ENCODE results near the gene OSBPL8. TPM values are rescaled to one million over a fixed set of nuclear protein-coding genes. Genes with fewer than 3 reads are reported as not detected.

OSBPL8 gene
- total RNA-seq, 3 donors from 2014 or later (not counting 1 experiment from before 2014, with no cell fraction given), result 133 to 154 (median 138) TPM

GRCh38 chr12:76455582-76456345 lies 103.8 kb downstream of the OSBPL8 start:
- H3K27ac Mint-ChIP-seq, result no peak overlapping the region
- TF ChIP-seq, protein P1, sequence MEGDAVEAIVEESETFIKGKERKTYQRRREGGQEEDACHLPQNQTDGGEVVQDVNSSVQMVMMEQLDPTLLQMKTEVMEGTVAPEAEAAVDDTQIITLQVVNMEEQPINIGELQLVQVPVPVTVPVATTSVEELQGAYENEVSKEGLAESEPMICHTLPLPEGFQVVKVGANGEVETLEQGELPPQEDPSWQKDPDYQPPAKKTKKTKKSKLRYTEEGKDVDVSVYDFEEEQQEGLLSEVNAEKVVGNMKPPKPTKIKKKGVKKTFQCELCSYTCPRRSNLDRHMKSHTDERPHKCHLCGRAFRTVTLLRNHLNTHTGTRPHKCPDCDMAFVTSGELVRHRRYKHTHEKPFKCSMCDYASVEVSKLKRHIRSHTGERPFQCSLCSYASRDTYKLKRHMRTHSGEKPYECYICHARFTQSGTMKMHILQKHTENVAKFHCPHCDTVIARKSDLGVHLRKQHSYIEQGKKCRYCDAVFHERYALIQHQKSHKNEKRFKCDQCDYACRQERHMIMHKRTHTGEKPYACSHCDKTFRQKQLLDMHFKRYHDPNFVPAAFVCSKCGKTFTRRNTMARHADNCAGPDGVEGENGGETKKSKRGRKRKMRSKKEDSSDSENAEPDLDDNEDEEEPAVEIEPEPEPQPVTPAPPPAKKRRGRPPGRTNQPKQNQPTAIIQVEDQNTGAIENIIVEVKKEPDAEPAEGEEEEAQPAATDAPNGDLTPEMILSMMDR (IDR thresholded peaks at IDR 0.05), result peak; percentile 32
- intact Hi-C loops (cut with micrococcal nuclease), result loop anchor here (5.0 kb wide), 1 partner anchor 928 kb away; no protein-coding TSS in a partner anchor
- Histone ChIP-seq H3K4me3 (ENCODE audit: low read length) (no peak overlapping the region), H3K9me3 (ENCODE audit: control insufficient read depth, insufficient read depth, low read length) (no peaks in the 10 kb centered on the region), H3K36me3 (ENCODE audit: control insufficient read depth, insufficient read depth, low read length) (no peaks in the 10 kb centered on the region), H3K27me3 (ENCODE audit: control insufficient read depth, insufficient read depth, low read length) (no peaks in the 10 kb centered on the region), H3K4me1 (ENCODE audit: control insufficient read depth, insufficient read depth, low read length) (no peaks in the 10 kb centered on the region), H3K27ac (ENCODE audit: low read length) (no peak overlapping the region)
- H3K36me3 Mint-ChIP-seq, result no peaks in the 10 kb centered on the region
- peaks cover 23 to 28% of the 10 kb centered on the region in 2 donors for H3K4me1 Mint-ChIP-seq
- WGBS (ENCODE audit: insufficient coverage), result 8% methylated on average over 1 of the region's 2 CpGs
- H3K4me3 Mint-ChIP-seq, result no peak overlapping the region
- ATAC-seq, result peak; percentile 53 to 68 (median 64)
- H3K9me3 Mint-ChIP-seq, result no peaks in the 10 kb centered on the region
- H3K27me3 Mint-ChIP-seq (ENCODE audit: low read depth in 2 of 2), result no peaks in the 10 kb centered on the region
- peak in 1 of 2 donors; percentile 66 for DNase-seq

DNA sequence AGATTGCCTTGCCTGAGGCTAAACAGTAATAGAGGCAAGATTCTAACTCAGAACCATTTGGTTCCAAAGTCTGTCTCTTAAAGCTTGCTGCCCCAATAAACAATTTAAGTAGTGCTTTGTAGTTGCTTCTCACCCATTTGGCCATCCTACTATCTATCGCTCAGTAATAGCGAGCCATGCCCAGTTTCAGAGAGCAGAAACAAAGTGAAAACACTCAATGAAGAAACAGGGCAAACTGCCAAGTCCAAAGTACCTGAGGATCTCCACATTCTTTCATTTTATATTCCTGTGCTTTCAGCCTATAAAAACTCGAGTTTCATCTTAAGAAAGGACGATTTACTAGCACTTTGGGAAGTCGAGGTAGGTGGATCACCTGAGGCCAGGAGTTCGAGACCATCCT lies 108.0 kb downstream of the OSBPL8 start:
- Histone ChIP-seq H3K4me3 (ENCODE audit: low read length) (no peak overlapping the region), H3K36me3 (ENCODE audit: control insufficient read depth, insufficient read depth, low read length) (peaks cover 10% of the 10 kb centered on the region), H3K27me3 (ENCODE audit: control insufficient read depth, insufficient read depth, low read length) (no peaks in the 10 kb centered on the region), H3K27ac (ENCODE audit: low read length) (no peak overlapping the region), H3K9me3 (ENCODE audit: control insufficient read depth, insufficient read depth, low read length) (no peaks in the 10 kb centered on the region), H3K4me1 (ENCODE audit: control insufficient read depth, insufficient read depth, low read length) (no peaks in the 10 kb centered on the region)
- whole genome bisulfite sequencing (ENCODE audit: insufficient coverage), result 97% methylated on average over 6 of the region's 6 CpGs
- no peak for ATAC-seq
- no peaks in the 10 kb centered on the region for H3K36me3 Mint-ChIP-seq
- no peaks in the 10 kb centered on the region for H3K27me3 Mint-ChIP-seq (ENCODE audit: low read depth in 2 of 2)
- DNase-seq, result no peak
- H3K9me3 Mint-ChIP-seq, result no peaks in the 10 kb centered on the region
- TF ChIP-seq, protein P1 (IDR thresholded peaks at IDR 0.05), result no peak
- no peak overlapping the region for H3K27ac Mint-ChIP-seq
- H3K4me1 Mint-ChIP-seq, result peaks cover 15 to 27% of the 10 kb centered on the region in 2 donors
- intact Hi-C loops (cut with micrococcal nuclease), result no loop called here
- H3K4me3 Mint-ChIP-seq, result no peak overlapping the region

- Mint-ChIP-seq H3K4me3 (no peak overlapping the region), H3K4me1 (peaks cover 20 to 32% of the 10 kb centered on the region in 2 donors), H3K36me3 (no peaks in the 10 kb centered on the region), H3K27me3 (ENCODE audit: low read depth in 2 of 2) (no peaks in the 10 kb centered on the region), H3K9me3 (no peaks in the 10 kb centered on the region), H3K27ac (peak overlapping the region; percentile 18 to 59)
- TF ChIP-seq, protein P1 (IDR thresholded peaks at IDR 0.05), result no peak
- DNase-seq, result no peak
- ATAC-seq, result no peak
- Histone ChIP-seq H3K4me3 (ENCODE audit: low read length) (no peak overlapping the region), H3K36me3 (ENCODE audit: control insufficient read depth, insufficient read depth, low read length) (peaks cover 10% of the 10 kb centered on the region), H3K4me1 (ENCODE audit: control insufficient read depth, insufficient read depth, low read length) (no peaks in the 10 kb centered on the region), H3K27ac (ENCODE audit: low read length) (no peak overlapping the region), H3K27me3 (ENCODE audit: control insufficient read depth, insufficient read depth, low read length) (no peaks in the 10 kb centered on the region), H3K9me3 (ENCODE audit: control insufficient read depth, insufficient read depth, low read length) (no peaks in the 10 kb centered on the region)
- intact Hi-C loops (cut with micrococcal nuclease), result no loop called here
- 86% methylated on average over 2 of the region's 3 CpGs for WGBS (ENCODE audit: insufficient coverage)
Observed at GRCh38 chr12:76450690-76451089, 108.9 kb downstream of the OSBPL8 start.

Measured in natural killer cell (primary cell).